DOHH2 (cell line): ENCODE results near the gene CHRNA5.
A peak's percentile ranks its signal among the peaks of the same experiment; 100 is the strongest.
"Not testable (repeated sequence)": the region's sequence is repeated elsewhere in the genome, so short reads cannot be mapped to it uniquely, and the experiment has no call there.

Experiments
- H3F3A ChIP-seq: fragments of 200-600 bp; sonication (generic), shearing (Covaris generic); 2 replicates; pipeline ENCODE4 v1.6.0; 2016; ENCODE audit warnings: antibody characterized with exemption, mild to moderate bottlenecking; ENCODE audit not compliant: control insufficient read depth, insufficient read depth
- H3K27ac ChIP-seq: fragments of 200-600 bp; sonication (generic); 2 replicates; pipeline ENCODE4 v1.5.1; 2014; ENCODE audit warnings: low read depth, mild to moderate bottlenecking, low read length, moderate library complexity
- H3K27me3 ChIP-seq: fragments of 200-600 bp; sonication (generic); 2 replicates; pipeline ENCODE4 v1.6.1; 2014; ENCODE audit warnings: mild to moderate bottlenecking, low read length, mixed read lengths; ENCODE audit not compliant: control insufficient read depth
- H3K36me3 ChIP-seq: fragments of 200-600 bp; sonication (generic); 2 replicates; pipeline ENCODE4 v1.6.1; 2014; ENCODE audit warnings: mild to moderate bottlenecking, low read length, moderate library complexity, mixed read lengths; ENCODE audit not compliant: control insufficient read depth
- H3K4me1 ChIP-seq: fragments of 200-600 bp; sonication (generic); 2 replicates; pipeline ENCODE4 v1.6.1; 2014; ENCODE audit warnings: mild to moderate bottlenecking, low read length, mixed read lengths; ENCODE audit not compliant: control insufficient read depth
- H3K4me2 ChIP-seq: fragments of 200-600 bp; sonication (generic); 2 replicates; pipeline ENCODE4 v1.6.0; 2014; ENCODE audit warnings: mild to moderate bottlenecking, low read length, moderate library complexity
- H3K4me3 ChIP-seq: fragments of 200-600 bp; sonication (generic); 2 replicates; pipeline ENCODE4 v1.5.1; 2014; ENCODE audit warnings: mild to moderate bottlenecking, low read length, mixed read lengths
- H3K79me2 ChIP-seq: fragments of 200-600 bp; sonication (generic); 2 replicates; pipeline ENCODE4 v1.6.1; 2014; ENCODE audit warnings: mild to moderate bottlenecking, low read length, mixed read lengths; ENCODE audit not compliant: control insufficient read depth
- H3K9me2 ChIP-seq: fragments of 200-600 bp; sonication (generic); replicated peaks from 2 replicates; pipeline ENCODE4 v1.6.1; 2014; ENCODE audit warnings: mild to moderate bottlenecking, low read length, mixed read lengths; ENCODE audit not compliant: control insufficient read depth
- H3K9me3 ChIP-seq: fragments of 200-600 bp; sonication (generic); 2 replicates; pipeline ENCODE4 v1.6.1; 2014; ENCODE audit warnings: antibody characterized with exemption, low read length, mixed read lengths; ENCODE audit not compliant: control insufficient read depth, insufficient read depth
- H4K20me1 ChIP-seq: fragments of 200-600 bp; sonication (generic); 2 replicates; pipeline ENCODE4 v1.6.0; 2014; ENCODE audit warnings: low read depth, mild to moderate bottlenecking, antibody characterized with exemption, low read length, moderate library complexity; ENCODE audit not compliant: control insufficient read depth, insufficient read depth
- EZH2phosphoT487 ChIP-seq: fragments of 200-600 bp; sonication (generic); IDR thresholded peaks from 2 replicates; pipeline ENCODE4 v1.6.1; 2017; ENCODE audit warnings: borderline replicate concordance, mild to moderate bottlenecking, antibody characterized with exemption, low read length, moderate library complexity, mixed read lengths
- TF ChIP-seq, protein P1 (sequence below): fragments of 200-600 bp; sonication (generic); IDR thresholded peaks from one replicate; pipeline ENCODE4 v1.5.1; 2014; ENCODE audit warnings: antibody characterized with exemption, mild to moderate bottlenecking, low read depth, low read length; ENCODE audit not compliant: poor library complexity, severe bottlenecking

The CHRNA5 gene

DNA sequence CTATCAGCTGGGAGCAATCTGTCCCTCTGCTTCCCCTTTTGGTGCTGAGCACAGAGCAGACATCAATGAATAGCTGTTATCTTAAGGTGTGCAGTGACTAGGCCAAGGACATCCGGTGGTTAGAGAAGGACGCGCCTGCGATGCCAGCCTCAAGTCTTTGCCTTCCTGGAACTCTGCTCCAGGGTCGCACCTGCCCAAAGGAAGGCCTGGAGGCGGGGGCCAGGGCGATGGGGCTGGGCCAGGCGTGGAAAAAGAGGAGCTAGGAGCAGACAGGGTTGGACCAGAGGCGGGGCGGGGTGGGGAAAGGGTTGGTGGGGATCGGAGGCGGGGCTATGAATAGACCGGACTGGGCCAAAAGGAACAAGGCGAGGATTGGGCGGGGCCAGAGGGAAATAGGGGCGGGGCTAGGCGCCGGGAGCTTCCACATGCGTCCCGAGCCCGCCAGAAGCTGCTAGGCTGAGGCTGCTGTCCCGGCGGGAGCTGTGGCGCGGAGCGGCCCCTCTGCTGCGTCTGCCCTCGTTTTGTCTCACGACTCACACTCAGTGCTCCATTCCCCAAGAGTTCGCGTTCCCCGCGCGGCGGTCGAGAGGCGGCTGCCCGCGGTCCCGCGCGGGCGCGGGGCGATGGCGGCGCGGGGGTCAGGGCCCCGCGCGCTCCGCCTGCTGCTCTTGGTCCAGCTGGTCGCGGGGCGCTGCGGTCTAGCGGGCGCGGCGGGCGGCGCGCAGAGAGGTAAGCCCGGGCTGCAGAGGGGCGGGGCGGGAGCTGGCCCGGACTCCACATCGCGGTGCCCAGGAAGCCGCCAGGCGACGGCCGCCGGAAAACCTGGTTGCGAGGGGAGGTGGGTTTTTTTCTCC, at the start of gene CHRNA5:
CHRNA5 (plus strand) TSS at position 424 of the 854 bp plus-strand sequence; CDS start at position 624, 200 bp downstream.
- peaks cover 10% of the 10 kb centered on the region for H3K27me3 ChIP-seq
- H3F3A ChIP-seq = peaks cover 9% of the 10 kb centered on the region; the same call in 1 of the 2 replicates
- no peak within 1 kb of the TSS for H3K27ac ChIP-seq
- H3K36me3 ChIP-seq = no peaks in the 10 kb centered on the region
- H3K4me3 ChIP-seq = peak within 1 kb of the TSS; percentile 85
- TF ChIP-seq, protein P1, sequence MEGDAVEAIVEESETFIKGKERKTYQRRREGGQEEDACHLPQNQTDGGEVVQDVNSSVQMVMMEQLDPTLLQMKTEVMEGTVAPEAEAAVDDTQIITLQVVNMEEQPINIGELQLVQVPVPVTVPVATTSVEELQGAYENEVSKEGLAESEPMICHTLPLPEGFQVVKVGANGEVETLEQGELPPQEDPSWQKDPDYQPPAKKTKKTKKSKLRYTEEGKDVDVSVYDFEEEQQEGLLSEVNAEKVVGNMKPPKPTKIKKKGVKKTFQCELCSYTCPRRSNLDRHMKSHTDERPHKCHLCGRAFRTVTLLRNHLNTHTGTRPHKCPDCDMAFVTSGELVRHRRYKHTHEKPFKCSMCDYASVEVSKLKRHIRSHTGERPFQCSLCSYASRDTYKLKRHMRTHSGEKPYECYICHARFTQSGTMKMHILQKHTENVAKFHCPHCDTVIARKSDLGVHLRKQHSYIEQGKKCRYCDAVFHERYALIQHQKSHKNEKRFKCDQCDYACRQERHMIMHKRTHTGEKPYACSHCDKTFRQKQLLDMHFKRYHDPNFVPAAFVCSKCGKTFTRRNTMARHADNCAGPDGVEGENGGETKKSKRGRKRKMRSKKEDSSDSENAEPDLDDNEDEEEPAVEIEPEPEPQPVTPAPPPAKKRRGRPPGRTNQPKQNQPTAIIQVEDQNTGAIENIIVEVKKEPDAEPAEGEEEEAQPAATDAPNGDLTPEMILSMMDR = no peak
- TF ChIP-seq EZH2phosphoT487 = no peak
- H3K9me3 ChIP-seq = no peaks in the 10 kb centered on the region
- H4K20me1 ChIP-seq = no peaks in the 10 kb centered on the region
- H3K9me2 ChIP-seq = no peaks in the 10 kb centered on the region
- peak within 1 kb of the TSS; percentile 89 for H3K4me2 ChIP-seq
- H3K4me1 ChIP-seq = peaks cover 21% of the 10 kb centered on the region
- H3K79me2 ChIP-seq = peaks cover 8% of the 10 kb centered on the region

DNA sequence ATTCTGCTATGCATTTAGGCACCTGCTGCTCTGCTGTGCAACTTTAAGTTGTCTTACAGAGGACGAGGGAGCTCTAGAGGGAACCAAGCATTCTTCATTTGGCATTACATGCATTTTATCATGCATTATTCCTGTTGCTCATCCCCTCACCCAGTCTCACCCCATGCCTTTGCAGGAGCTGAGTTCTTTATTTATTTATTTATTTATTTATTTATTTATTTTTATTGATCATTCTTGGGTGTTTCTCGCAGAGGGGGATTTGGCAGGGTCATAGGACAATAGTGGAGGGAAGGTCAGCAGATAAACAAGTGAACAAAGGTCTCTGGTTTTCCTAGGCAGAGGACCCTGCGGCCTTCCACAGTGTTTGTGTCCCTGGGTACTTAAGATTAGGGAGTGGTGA, 45.3 kb upstream of the CHRNA5 start:
- not testable (repeated sequence) for H3K27me3 ChIP-seq, H3K36me3 ChIP-seq, H3K4me1 ChIP-seq, H4K20me1 ChIP-seq, H3F3A ChIP-seq, H3K9me2 ChIP-seq, H3K4me2 ChIP-seq, H3K27ac ChIP-seq, H3K4me3 ChIP-seq, H3K9me3 ChIP-seq, H3K79me2 ChIP-seq

DNA sequence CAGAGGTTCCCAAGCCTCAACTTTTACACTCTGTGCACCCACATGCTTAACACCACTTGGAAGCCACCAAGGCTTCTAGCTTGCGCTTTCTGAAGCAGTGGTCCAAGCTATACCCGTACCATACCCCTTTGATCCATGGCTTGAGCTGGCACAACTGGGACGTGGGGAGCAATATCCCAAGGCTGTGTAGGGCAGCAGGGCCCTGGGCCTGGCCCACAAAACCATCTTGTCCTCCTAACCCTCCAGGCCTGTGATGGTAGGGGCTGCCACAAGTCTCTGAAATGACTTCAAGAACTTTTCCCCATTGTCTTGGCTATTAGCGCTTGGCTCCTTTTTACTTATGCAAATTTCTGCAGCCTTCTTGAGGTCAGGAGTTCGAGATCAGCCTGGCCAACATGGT, 41.1 kb upstream of the CHRNA5 start:
- H3K9me3 ChIP-seq = no peaks in the 10 kb centered on the region
- H3K27ac ChIP-seq = no peak overlapping the region
- no peaks in the 10 kb centered on the region for H3K9me2 ChIP-seq
- H3K4me3 ChIP-seq = no peak overlapping the region
- no peaks in the 10 kb centered on the region; the same call in 1 of the 2 replicates for H3K4me1 ChIP-seq
- H3K36me3 ChIP-seq = no peaks in the 10 kb centered on the region
- no peak for TF ChIP-seq EZH2phosphoT487
- TF ChIP-seq, protein P1 = no peak
- H4K20me1 ChIP-seq = no peaks in the 10 kb centered on the region
- H3K27me3 ChIP-seq = no peaks in the 10 kb centered on the region
- no peaks in the 10 kb centered on the region for H3K79me2 ChIP-seq
- H3F3A ChIP-seq = no peaks in the 10 kb centered on the region
- H3K4me2 ChIP-seq = no peak overlapping the region

DNA sequence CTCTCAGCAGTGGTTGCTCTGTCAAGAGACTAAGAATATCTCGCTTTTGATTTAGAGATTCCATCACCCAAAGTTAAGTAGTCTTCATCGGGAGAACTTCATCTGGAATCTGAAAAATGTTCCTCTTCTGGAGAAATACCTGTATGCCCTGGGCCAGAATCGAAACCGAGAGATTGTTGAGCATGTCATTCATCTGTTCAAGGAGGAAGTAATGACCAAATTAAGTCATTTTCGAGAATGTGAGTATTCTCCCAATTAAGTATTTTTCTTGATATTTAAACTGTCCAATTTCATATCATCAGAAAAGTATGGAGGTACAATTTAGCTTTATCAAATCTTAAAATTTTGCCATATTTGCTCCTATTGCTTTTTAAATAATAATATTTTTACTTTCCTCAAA, 38.0 kb upstream of the CHRNA5 start:
- Histone ChIP-seq H3K9me2 (no peaks in the 10 kb centered on the region), H3K79me2 (no peaks in the 10 kb centered on the region), H3K4me3 (peak overlapping the region; percentile 21; the same call in 1 of the 2 replicates), H3K4me2 (peak overlapping the region; percentile 40), H3K9me3 (no peaks in the 10 kb centered on the region), H3K4me1 (no peaks in the 10 kb centered on the region; the same call in 1 of the 2 replicates), H4K20me1 (no peaks in the 10 kb centered on the region), H3F3A (no peaks in the 10 kb centered on the region), H3K27me3 (no peaks in the 10 kb centered on the region), H3K36me3 (no peaks in the 10 kb centered on the region), H3K27ac (no peak overlapping the region)
- TF ChIP-seq EZH2phosphoT487 = no peak
